GM04503 (cell line): Measurements from ENCODE around the gene MAPK14.
"Not testable (repeated sequence)": the region's sequence is repeated elsewhere in the genome, so short reads cannot be mapped to it uniquely, and the experiment has no call there.

Experiments used
- DNase-seq: peaks from one replicate; pipeline ENCODE4 v3.0.0-alpha.2; 2012; ENCODE audit warnings: low read depth

MAPK14 gene

GRCh38 chr6:36070252-36070651 is 42.6 kb downstream of the MAPK14 start:
- DNase-seq = no peak

GRCh38 chr6:36071281-36071680 is 43.7 kb downstream of the MAPK14 start:
- DNase-seq = no peak

- no peak for DNase-seq
These were observed 44.1 kb downstream of the MAPK14 start for GRCh38 chr6:36071714-36072113.

- DNase-seq = no peak
These were observed 45.1 kb downstream of the MAPK14 start for GRCh38 chr6:36072681-36073080.

- no peak for DNase-seq
These were observed 46.0 kb downstream of the MAPK14 start for GRCh38 chr6:36073587-36073986.

- DNase-seq = no peak
These were observed 48.0 kb downstream of the MAPK14 start for GRCh38 chr6:36075656-36076055.

GRCh38 chr6:36076178-36077063 is 48.8 kb downstream of the MAPK14 start:
- DNase-seq = no peak

- no peak for DNase-seq
These were observed 50.6 kb downstream of the MAPK14 start for GRCh38 chr6:36078159-36078558.

- no peak for DNase-seq
These were observed 52.0 kb downstream of the MAPK14 start for GRCh38 chr6:36079601-36080000.

GRCh38 chr6:36082318-36082717 is 54.7 kb downstream of the MAPK14 start:
- no peak for DNase-seq

GRCh38 chr6:36083446-36083845 is 55.8 kb downstream of the MAPK14 start:
- no peak for DNase-seq

GRCh38 chr6:36088204-36088603 is 60.6 kb downstream of the MAPK14 start:
- not testable (repeated sequence) for DNase-seq

- DNase-seq = no peak
These were observed 61.4 kb downstream of the MAPK14 start for GRCh38 chr6:36089048-36089447.

GRCh38 chr6:36094238-36094637 is 66.6 kb downstream of the MAPK14 start:
- DNase-seq = no peak

GRCh38 chr6:36094753-36095496 is 67.3 kb downstream of the MAPK14 start:
- no peak for DNase-seq

GRCh38 chr6:36095497-36096391 is 68.1 kb downstream of the MAPK14 start:
- no peak for DNase-seq

GRCh38 chr6:36098253-36098919 is 70.8 kb downstream of the MAPK14 start:
- DNase-seq = no peak

- DNase-seq = no peak
These were observed 71.5 kb downstream of the MAPK14 start for GRCh38 chr6:36098920-36099647.

GRCh38 chr6:36099869-36100483 is 72.4 kb downstream of the MAPK14 start:
- no peak for DNase-seq

GRCh38 chr6:36101691-36102090 is 74.1 kb downstream of the MAPK14 start:
- no peak for DNase-seq

- DNase-seq = no peak
These were observed 75.2 kb downstream of the MAPK14 start for GRCh38 chr6:36102853-36103252.
